GM23338 (cell line): ENCODE results near the gene EP400. TPM values are rescaled to one million over a fixed set of nuclear protein-coding genes. Genes with fewer than 3 reads are reported as not detected.

Experiments used
- ATAC-seq: fragments of 200-7000 bp; cut with Tn5 transposase; 3 replicates; pipeline ENCODE4 v1.9.1; 2020
- DNase-seq: peaks from one replicate; pipeline ENCODE4 v3.0.0-alpha.2; 2015; ENCODE audit warnings: low spot score
- H2AFZ ChIP-seq: fragments of 200-600 bp; sonication (generic); 2 replicates; pipeline ENCODE4 v1.8.0; 2016; ENCODE audit warnings: antibody characterized with exemption, mild to moderate bottlenecking, moderate library complexity
- H3F3A ChIP-seq: fragments of 200-600 bp; sonication (generic); replicated peaks from 2 replicates; pipeline ENCODE4 v1.8.0; 2017; ENCODE audit warnings: antibody characterized with exemption, mixed run types, low read depth
- H3K27ac ChIP-seq: fragments of 200-600 bp; sonication (generic); 2 replicates; pipeline ENCODE4 v1.6.1; 2016; ENCODE audit warnings: low read depth
- H3K27me3 ChIP-seq: fragments of 200-600 bp; sonication (generic); 2 replicates; pipeline ENCODE4 v1.8.0; 2016; ENCODE audit warnings: mild to moderate bottlenecking, mixed run types, moderate library complexity; ENCODE audit not compliant: insufficient read depth
- H3K36me3 ChIP-seq: fragments of 200-600 bp; sonication (generic); 2 replicates; pipeline ENCODE4 v1.8.0; 2016; ENCODE audit warnings: mild to moderate bottlenecking; ENCODE audit not compliant: insufficient read depth
- H3K4me1 ChIP-seq: fragments of 200-600 bp; sonication (generic); 2 replicates; pipeline ENCODE4 v1.8.0; 2016; ENCODE audit warnings: mild to moderate bottlenecking, moderate library complexity; ENCODE audit not compliant: insufficient read depth
- H3K4me2 ChIP-seq: fragments of 200-600 bp; sonication (generic); 2 replicates; pipeline ENCODE4 v1.7.1; 2017; ENCODE audit warnings: mixed run types
- H3K4me3 ChIP-seq: fragments of 200-600 bp; sonication (generic); 2 replicates; pipeline ENCODE4 v1.6.1; 2016; ENCODE audit warnings: mixed run types
- H3K79me2 ChIP-seq: fragments of 200-600 bp; sonication (generic); replicated peaks from 2 replicates; pipeline ENCODE4 v1.8.0; 2017; ENCODE audit warnings: mild to moderate bottlenecking; ENCODE audit not compliant: insufficient read depth
- H3K9me2 ChIP-seq: fragments of 200-600 bp; sonication (generic); 2 replicates; pipeline ENCODE4 v1.8.0; 2017; ENCODE audit not compliant: insufficient read depth
- H4K20me1 ChIP-seq: fragments of 200-600 bp; sonication (generic); replicated peaks from 2 replicates; pipeline ENCODE4 v1.8.0; 2017; ENCODE audit warnings: mild to moderate bottlenecking; ENCODE audit not compliant: insufficient read depth
- H3K27ac Mint-ChIP-seq: 2 replicates; pipeline ENCODE4 v1.8.0; 2020; ENCODE audit warnings: inconsistent platforms, mild to moderate bottlenecking, moderate library complexity, mixed read lengths
- H3K27me3 Mint-ChIP-seq: 3 replicates; pipeline ENCODE4 v1.8.0; 2022; ENCODE audit warnings: low read depth, mild to moderate bottlenecking, moderate library complexity, mixed read lengths, inconsistent platforms; ENCODE audit not compliant: insufficient read depth, poor library complexity
- H3K36me3 Mint-ChIP-seq: 3 replicates; pipeline ENCODE4 v1.8.0; 2021; ENCODE audit warnings: low read depth, mild to moderate bottlenecking, inconsistent platforms, moderate library complexity, mixed read lengths
- H3K4me1 Mint-ChIP-seq: 3 replicates; pipeline ENCODE4 v1.8.0; 2020; ENCODE audit warnings: mild to moderate bottlenecking, inconsistent platforms, mixed read lengths
- H3K4me3 Mint-ChIP-seq: 3 replicates; pipeline ENCODE4 v1.8.0; 2021; ENCODE audit warnings: moderate library complexity, mild to moderate bottlenecking, inconsistent platforms, mixed read lengths
- H3K9me3 Mint-ChIP-seq: 3 replicates; pipeline ENCODE4 v1.8.0; 2020; ENCODE audit warnings: moderate library complexity, mild to moderate bottlenecking, inconsistent platforms, mixed read lengths
- CREB1 ChIP-seq: fragments of 250-450 bp; sonication (Bioruptor Pico); IDR thresholded peaks from 2 replicates; pipeline ENCODE4 v1.5.0; 2020; ENCODE audit warnings: low read depth, mild to moderate bottlenecking, moderate library complexity
- EZH2phosphoT487 ChIP-seq: fragments of 200-600 bp; sonication (generic); IDR thresholded peaks from one replicate; pipeline ENCODE4 v1.8.1; 2018; ENCODE audit warnings: antibody characterized with exemption; ENCODE audit not compliant: unreplicated experiment
- JUNB ChIP-seq: IDR thresholded peaks from one replicate; pipeline ENCODE4 v1.6.1; 2016; ENCODE audit warnings: antibody characterized with exemption; ENCODE audit not compliant: unreplicated experiment
- STAT1 ChIP-seq: IDR thresholded peaks from one replicate; pipeline ENCODE4 v1.6.1; 2016; ENCODE audit warnings: antibody characterized with exemption; ENCODE audit not compliant: unreplicated experiment
- ZNF114 ChIP-seq: fragments of 250-450 bp; sonication (Bioruptor Pico); IDR thresholded peaks from 2 replicates; pipeline ENCODE4 v1.5.0; 2020; ENCODE audit warnings: mild to moderate bottlenecking, moderate library complexity
- ZNF331 ChIP-seq: fragments of 250-450 bp; sonication (Bioruptor Pico); IDR thresholded peaks from 2 replicates; pipeline ENCODE4 v1.5.0; 2020; ENCODE audit warnings: low read depth, mild to moderate bottlenecking, moderate library complexity
- ZNF462 ChIP-seq: fragments of 250-450 bp; sonication (Bioruptor Pico); IDR thresholded peaks from 2 replicates; pipeline ENCODE4 v1.5.0; 2020; ENCODE audit warnings: mild to moderate bottlenecking, moderate library complexity
- polyA plus RNA-seq: library from polyadenylated mRNA; unstranded; fragments of >200 nt; fragmentation: Nextera tagmentation; extraction: Ambion mirVana; gene quantifications from 2 replicates; pipeline ENCODE4 v1.2.1, GENCODE V29; 2016
- total RNA-seq: library from RNA; depleted of rRNA; stranded (reverse); fragments of >200 nt; shearing (Covaris generic); gene quantifications from 2 replicates; pipeline ENCODE4 v1.2.3, GENCODE V29; 2014
- TF ChIP-seq, protein P1 (sequence below), 2 experiments: fragments of 200-600 bp in 1 of 2; sonication (generic) in 1 of 2; conservative IDR thresholded peaks; 2 replicates each; pipeline versions ENCODE4 v1.5.1 to v1.6.1; 2016 to 2017; ENCODE audit warnings: antibody characterized with exemption in 2 of 2, low read depth in 2 of 2, mild to moderate bottlenecking in 2 of 2, moderate library complexity in 1 of 2
- TF ChIP-seq, protein P2 (sequence below): IDR thresholded peaks from 2 replicates; pipeline ENCODE4 v1.6.1; 2016; ENCODE audit warnings: antibody characterized with exemption

Gene EP400
- total and polyA plus RNA-seq, 2 experiments from 2014 or later = 26.3 to 57.2 TPM

DNA sequence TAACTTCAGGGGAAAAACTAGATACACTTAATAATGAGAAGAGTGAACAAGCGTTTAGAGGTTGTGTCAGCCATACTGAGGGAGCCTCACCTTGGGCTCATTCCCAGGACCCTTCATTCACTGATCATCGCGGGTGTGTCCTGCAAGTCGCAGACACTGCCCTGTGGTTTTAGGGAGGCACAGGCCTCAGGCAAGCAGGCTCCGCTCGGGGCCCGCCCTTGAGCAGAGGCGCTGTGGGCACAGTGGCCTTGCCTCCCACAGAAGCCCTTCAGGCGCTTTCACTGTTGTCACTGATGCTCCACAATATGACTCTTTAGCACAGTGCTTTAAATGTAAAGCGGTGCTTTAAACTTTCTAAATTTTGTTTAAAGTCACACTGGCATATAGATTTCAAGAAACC lies 127.0 kb downstream of the EP400 start:
- no peaks in the 10 kb centered on the region; the same call in 2 of the 3 replicates for H3K4me1 Mint-ChIP-seq
- H3K27ac Mint-ChIP-seq = no peak overlapping the region

More for the DNA sequence above, 127.0 kb downstream of the EP400 start:
- no peaks in the 10 kb centered on the region for H4K20me1 ChIP-seq
- H3F3A ChIP-seq = 0 out of 2 replicates have a peak, but pooled peaks cover 14% of the 10 kb centered on the region
- H3K79me2 ChIP-seq = no peaks in the 10 kb centered on the region
- Mint-ChIP-seq H3K36me3 (peaks cover 61% of the 10 kb centered on the region), H3K9me3 (no peaks in the 10 kb centered on the region; the same call in 2 of the 3 replicates), H3K27me3 (peaks cover 1% of the 10 kb centered on the region), H3K4me3 (no peak overlapping the region)
- H3K27me3 ChIP-seq = no peaks in the 10 kb centered on the region
- H3K4me2 ChIP-seq = no peak overlapping the region
- H2AFZ ChIP-seq = no peak overlapping the region
- H3K4me3 ChIP-seq = no peak overlapping the region
- no peak overlapping the region for H3K27ac ChIP-seq
- no peak for DNase-seq
- no peaks in the 10 kb centered on the region for H3K9me2 ChIP-seq
- no peak for TF ChIP-seq STAT1
- TF ChIP-seq ZNF331 (CRISPR knock-in tag) = no peak
- TF ChIP-seq, protein P1, sequence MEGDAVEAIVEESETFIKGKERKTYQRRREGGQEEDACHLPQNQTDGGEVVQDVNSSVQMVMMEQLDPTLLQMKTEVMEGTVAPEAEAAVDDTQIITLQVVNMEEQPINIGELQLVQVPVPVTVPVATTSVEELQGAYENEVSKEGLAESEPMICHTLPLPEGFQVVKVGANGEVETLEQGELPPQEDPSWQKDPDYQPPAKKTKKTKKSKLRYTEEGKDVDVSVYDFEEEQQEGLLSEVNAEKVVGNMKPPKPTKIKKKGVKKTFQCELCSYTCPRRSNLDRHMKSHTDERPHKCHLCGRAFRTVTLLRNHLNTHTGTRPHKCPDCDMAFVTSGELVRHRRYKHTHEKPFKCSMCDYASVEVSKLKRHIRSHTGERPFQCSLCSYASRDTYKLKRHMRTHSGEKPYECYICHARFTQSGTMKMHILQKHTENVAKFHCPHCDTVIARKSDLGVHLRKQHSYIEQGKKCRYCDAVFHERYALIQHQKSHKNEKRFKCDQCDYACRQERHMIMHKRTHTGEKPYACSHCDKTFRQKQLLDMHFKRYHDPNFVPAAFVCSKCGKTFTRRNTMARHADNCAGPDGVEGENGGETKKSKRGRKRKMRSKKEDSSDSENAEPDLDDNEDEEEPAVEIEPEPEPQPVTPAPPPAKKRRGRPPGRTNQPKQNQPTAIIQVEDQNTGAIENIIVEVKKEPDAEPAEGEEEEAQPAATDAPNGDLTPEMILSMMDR (conservative IDR thresholded peaks at IDR 0.05; ENCODE audit: low read depth in 2 of 2) = no peak
- TF ChIP-seq ZNF114 = no peak
- TF ChIP-seq, protein P2, sequence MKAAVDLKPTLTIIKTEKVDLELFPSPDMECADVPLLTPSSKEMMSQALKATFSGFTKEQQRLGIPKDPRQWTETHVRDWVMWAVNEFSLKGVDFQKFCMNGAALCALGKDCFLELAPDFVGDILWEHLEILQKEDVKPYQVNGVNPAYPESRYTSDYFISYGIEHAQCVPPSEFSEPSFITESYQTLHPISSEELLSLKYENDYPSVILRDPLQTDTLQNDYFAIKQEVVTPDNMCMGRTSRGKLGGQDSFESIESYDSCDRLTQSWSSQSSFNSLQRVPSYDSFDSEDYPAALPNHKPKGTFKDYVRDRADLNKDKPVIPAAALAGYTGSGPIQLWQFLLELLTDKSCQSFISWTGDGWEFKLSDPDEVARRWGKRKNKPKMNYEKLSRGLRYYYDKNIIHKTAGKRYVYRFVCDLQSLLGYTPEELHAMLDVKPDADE = no peak
- TF ChIP-seq JUNB = no peak
- TF ChIP-seq EZH2phosphoT487 = no peak
- TF ChIP-seq ZNF462 (CRISPR knock-in tag) = no peak
- no peak for TF ChIP-seq CREB1 (CRISPR knock-in tag)
- no peak for ATAC-seq
- peaks cover 30% of the 10 kb centered on the region for H3K36me3 ChIP-seq
- H3K4me1 ChIP-seq = 0 out of 2 replicates have a peak, but pooled peaks cover 3% of the 10 kb centered on the region
